ENCODE measurements around the gene DNAJC13.
"Not testable (repeated sequence)": the region's sequence is repeated elsewhere in the genome, so short reads cannot be mapped to it uniquely, and the experiment has no call there.

GRCh38 chr3:132376945-132377354 is 40.4 kb upstream of the DNAJC13 start:
- TF ChIP-seq CTCF, POLR2A (IDR thresholded peaks at IDR 0.05): not testable (repeated sequence)

All from Peyer's patch (tissue), 4 donors.